ENCODE results near the gene PBX3.

DNA sequence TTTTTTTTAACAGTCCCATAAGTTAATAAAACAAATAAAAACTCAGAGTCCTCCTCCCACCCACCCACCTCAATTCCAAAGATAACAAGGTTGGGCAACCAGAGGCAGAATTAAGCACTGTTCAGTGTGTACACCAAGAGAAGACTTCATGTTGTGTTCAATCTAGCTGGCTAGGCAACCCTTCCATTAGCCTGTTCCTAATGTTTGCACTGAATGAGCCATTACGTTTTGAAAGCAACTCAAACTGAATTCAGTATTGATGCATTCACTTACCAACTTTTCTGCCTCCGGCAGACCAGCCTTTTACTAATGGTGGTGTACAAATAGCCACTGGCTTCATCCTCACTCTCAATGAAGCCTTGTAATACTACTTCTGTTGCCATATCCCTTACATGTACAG is 47.5 kb downstream of the PBX3 start:
- TF ChIP-seq, protein P1, sequence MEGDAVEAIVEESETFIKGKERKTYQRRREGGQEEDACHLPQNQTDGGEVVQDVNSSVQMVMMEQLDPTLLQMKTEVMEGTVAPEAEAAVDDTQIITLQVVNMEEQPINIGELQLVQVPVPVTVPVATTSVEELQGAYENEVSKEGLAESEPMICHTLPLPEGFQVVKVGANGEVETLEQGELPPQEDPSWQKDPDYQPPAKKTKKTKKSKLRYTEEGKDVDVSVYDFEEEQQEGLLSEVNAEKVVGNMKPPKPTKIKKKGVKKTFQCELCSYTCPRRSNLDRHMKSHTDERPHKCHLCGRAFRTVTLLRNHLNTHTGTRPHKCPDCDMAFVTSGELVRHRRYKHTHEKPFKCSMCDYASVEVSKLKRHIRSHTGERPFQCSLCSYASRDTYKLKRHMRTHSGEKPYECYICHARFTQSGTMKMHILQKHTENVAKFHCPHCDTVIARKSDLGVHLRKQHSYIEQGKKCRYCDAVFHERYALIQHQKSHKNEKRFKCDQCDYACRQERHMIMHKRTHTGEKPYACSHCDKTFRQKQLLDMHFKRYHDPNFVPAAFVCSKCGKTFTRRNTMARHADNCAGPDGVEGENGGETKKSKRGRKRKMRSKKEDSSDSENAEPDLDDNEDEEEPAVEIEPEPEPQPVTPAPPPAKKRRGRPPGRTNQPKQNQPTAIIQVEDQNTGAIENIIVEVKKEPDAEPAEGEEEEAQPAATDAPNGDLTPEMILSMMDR (conservative IDR thresholded peaks at IDR 0.05; ENCODE audit: low read depth, low read length): no peak
- no peak for TF ChIP-seq EZH2 (IDR thresholded peaks at IDR 0.05; ENCODE audit: borderline replicate concordance, low read depth, low read length, poor library complexity, severe bottlenecking)
